HG03565 (cell line): ENCODE measurements around the gene TVP23C.

Experiments used
- ATAC-seq: cut with Tn5 transposase; IDR thresholded peaks from one replicate; pipeline ENCODE4 v1.9.1; 2021; ENCODE audit warnings: mild to moderate bottlenecking, moderate library complexity; ENCODE audit not compliant: unreplicated experiment

The TVP23C gene

DNA sequence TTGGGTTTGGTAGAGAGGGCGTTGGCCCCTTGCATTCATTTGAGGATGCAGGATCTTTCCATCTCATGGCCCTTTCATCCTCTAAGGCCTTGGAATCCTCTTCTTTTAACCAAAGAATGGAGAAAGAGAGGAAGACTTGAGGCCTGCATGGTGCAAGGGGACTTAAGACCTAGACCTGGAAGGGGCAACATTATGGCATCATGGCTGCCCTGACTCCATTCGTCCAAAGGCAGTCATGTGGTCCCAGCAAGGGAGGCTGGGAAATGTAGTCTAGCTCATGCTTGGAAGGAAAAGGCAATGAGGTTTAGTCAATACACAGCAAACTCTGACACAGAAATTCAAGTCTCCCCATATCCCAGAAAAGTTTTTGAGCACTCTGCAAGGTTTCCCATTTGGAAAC lies 65.2 kb downstream of the TVP23C start:
- no peak for ATAC-seq

DNA sequence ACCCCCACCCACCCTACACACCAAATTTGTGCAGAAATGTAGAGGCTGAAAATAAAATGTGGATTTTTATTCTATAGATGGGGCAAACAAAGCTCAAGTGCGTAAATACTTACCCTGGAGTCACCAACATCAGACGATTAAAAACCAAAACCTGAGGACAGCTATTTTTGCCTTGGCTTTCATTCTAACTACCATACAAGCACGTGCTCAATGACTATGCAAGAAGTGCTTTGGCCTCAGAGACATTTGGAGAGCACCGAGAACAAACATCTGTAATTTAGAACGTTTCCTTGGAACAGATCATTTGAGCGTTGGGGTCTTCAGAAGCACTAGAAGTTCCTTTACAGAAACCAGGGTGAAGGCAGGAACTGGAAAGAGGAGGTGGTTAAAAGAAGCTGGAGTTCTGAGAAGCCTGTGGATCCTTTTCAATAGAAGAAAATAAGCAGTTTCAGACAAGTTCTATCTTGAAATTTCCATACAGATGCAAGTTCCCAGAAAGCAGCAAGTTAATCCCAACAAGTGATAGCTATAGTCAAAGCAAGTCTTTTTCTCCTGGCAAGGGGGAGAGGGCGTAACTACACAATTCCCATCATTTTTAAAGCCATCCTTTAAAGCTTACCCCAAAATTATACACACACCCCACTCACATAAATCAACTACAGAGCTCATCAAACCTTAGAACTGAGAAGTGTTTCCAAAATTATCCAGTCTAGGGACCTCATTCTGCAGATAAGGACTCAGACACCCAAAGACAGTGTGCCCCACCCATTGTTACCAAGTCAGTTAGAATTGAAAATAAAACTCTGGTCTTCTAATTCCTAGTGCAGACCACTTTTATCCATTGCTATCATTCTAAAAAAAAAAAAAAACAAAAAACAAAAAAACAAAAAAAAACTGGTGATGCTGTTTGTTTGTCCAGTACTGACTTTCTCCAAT lies 66.3 kb downstream of the TVP23C start:
- ATAC-seq: no peak

DNA sequence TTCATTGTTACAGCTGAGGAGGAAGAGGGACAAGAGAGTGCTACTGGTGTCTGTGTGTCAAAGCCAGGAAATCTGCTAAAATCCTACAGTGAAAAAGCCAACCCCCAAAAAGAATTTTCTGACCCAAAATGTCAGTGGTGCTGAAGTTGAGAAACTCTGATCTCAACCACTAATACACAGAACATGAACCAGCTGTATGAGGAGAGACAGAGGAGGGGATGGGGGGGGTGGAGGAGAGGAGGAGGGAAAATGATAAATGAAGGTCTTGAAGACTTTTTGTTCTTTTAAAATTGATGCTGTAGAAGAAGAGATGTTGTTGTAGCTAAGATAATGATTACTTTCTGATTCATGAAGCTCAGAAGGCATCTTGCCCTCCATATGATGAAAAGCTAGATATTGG lies 68.5 kb downstream of the TVP23C start:
- ATAC-seq: no peak

DNA sequence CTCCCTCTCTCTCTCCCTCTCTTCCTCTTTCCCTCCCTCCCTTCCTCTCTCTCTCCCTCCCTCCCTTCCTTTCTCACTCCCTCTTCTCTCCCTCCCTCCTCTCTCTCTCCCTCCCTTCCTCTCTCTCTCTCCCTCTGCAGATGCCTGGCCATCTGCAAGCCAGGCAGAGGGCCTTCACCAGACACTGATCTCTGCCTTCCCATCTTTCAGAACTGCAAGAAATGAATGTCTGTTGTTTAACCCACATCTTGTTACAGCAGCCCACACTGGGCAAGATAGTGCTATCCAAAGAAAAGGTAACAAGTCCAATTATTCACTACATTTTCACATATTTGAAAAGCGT lies 69.6 kb downstream of the TVP23C start:
- no peak for ATAC-seq

DNA sequence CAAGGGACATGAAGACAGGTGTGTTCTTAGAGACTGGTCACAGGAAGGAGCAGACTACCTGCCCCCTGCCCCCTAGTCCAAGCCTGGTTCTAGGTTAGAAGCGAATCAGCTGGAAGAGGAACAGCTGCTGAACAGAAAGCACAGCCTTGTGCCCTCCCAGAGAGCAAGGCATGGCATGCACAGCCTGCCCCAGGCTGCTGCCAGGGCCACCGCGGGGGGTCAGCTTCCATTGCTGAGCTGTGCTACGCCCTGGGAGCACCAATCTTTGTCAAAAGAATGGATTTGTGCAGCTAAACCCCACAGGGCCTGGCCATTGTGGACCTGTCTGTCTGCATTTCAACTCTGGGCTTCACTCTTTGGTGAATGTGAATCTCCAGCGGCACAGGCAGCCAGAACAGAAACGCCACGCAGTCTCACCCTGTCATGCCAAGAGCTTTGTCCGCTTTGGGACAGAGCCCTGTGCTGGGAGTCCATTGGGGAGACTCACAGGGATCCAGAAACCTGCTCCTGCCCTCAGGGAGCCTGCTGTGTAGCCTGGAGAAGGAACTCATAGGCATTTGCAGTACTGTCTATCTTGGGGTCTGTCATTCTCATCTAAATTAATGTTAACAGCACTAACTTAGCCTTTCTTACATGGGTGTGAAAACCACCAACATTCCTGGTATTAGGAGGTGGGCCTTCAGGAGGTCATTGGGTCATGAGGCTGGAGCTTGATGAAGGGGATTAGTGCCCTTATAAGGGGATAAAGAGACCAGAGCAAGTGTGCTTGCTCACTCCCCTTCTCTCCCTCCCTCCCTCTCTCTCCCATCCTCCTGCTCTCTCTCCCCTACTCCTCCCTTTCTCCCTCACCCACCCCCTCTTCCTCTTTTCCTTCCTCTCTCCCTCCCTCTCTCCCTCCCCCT lies 70.2 kb downstream of the TVP23C start:
- no peak for ATAC-seq

DNA sequence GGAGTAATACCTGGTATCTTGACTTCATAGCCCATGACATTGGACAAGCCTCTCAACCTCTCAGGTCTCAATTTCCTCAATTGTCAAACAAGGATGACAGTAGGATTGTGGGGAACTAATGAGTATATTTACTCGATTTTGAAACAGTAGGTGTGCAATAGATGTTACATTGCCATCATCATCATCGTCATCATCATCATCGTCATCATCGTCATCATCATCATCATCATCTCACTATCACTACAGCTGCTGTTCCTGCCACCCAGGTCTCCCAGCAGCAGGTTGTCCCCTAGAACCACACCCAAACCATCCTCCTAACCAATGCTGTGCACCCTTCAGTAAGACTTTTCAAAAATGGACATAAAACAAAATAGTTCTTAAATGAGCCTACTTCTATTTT lies 71.1 kb downstream of the TVP23C start:
- ATAC-seq: no peak

DNA sequence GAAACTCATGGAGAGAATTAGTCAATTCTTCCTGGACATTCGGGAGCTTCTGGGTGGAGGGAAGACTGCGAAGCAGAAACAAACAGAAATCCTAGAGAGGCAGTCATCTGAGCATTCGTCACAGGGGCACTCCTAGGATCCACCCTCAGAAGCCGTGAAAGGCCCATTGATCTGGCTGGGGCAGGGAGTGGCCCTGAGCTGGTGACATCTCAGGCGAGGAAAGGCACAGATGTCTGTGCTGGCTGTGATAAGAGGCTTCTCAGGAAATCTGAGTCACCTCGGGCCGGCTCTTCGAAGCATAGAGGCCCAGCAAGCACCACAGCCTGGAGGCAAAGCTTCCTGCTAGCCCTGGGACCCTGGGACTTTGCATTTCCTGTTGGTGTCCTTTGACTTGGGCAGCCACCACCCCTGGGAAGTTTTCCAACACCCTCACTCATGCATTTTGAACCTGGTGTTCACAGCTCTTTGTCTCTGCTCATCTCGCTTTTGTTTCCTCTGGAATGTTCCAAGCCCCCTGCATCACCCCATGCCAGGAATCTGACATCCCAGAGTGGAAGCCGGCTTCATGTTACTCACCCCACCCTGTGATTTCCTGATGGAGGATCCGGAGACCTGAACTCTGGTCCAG lies 72.5 kb downstream of the TVP23C start:
- ATAC-seq: no peak

DNA sequence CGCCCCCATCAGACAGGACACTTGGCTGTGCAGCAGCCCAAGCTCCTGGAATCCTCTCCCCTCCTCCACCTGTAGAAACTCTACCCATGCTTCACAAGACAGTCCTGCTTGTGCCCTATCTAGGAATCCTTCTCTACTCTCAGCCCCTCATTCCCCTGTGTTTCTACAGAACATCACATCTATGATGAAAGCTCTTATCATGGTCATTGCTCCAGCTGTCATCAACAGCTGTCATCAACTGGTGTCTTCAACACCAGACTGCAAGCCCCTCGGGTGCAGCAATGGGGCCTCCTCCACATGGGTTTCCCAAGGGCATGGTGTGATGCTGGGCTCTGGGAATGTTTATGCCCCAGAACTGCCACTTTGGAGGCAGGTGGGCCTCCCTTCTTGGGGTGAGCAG lies 74.7 kb downstream of the TVP23C start:
- ATAC-seq: no peak

DNA sequence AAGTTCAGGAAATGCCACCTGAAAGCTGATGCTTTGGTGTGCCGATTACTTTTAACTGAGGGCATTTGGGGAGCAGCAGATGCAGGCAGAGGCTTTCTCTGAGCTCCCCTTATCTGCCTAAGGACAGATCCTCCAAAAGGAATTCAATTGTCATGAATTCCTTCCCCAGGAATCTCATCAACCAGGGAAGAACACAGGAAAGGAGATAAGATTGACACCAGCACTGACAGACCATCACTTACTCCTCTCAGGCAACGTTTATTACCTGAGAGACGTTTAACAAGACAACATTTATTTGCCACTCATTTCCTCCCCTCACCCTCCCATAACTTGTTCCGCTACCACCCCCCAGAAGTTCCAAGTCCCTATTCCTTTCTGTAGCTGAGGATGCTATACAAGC lies 78.2 kb downstream of the TVP23C start:
- no peak for ATAC-seq

DNA sequence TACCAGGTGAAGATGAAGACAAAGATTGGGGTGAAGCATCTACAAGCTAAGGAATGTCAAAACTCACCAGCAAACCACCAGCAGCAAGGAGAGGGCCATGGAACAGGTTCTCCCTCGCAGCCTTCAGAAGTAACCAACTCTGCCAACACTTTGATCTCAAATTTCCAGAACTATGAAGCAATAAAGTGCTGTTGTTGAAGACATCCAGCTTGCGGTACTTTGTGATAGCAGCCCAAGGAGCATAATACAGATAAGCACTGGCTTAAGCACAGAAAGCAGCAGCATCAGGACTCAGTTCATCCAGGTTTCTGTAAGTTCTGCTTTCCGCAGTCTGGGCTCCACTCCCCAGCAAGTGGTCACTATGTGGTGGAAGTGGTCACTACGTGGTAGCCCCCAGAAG lies 79.9 kb downstream of the TVP23C start:
- no peak for ATAC-seq

DNA sequence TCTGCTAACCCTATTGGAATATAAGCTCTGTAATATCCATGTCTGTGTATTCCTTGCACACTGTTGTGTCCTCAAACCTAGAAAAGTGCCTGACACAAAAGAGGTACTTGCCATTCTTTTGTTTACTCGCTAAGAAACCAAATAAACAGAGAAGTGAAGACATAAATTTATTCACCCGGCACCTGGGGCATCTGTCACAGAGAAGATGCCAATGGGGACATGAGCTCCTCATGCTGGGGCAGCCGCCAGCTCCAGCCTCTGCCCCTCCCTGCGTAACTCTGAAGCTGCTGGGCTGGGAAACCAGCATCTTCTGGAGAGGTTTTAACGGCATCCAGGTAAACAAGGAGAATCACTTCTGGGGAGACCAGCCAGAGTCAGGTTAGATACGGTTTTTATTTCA lies 80.8 kb downstream of the TVP23C start:
- no peak for ATAC-seq

DNA sequence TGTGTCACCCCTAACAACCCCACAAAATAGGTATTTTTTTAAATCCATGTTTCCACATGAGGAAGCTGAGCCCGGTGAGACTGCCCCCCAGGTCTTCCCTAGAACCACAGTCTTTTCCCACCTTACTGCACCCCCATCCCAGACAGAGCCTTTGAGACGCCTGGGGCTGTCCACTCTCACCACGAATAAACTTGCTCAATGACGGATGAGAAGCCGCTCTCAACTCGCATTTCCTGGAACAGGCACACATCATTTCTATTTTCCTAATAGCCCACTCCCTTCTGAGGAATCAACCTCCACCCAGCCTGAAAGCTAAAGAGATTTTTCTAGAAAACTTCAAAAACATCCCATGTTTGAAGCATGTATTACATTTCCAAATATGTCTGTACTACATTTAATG lies 81.8 kb downstream of the TVP23C start:
- ATAC-seq: no peak

DNA sequence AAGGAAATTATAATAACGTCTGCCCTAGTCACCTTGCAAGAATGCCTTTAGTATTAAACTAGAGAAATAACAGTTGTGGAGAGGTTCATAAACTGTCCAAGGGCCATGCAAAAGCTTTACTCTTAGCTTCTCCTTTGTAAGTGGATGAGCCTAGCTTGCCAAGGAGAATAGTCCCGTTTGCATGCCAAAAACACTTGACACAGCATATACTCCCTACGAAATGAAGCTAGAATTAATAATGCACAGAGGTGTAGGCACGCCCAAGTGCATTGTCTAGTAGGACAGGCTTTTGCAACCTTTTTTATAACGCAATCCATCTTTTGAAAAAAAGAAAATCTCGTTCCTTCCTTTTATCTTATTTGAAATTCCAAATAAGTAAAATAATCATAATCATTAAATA lies 83.1 kb downstream of the TVP23C start:
- ATAC-seq: no peak

DNA sequence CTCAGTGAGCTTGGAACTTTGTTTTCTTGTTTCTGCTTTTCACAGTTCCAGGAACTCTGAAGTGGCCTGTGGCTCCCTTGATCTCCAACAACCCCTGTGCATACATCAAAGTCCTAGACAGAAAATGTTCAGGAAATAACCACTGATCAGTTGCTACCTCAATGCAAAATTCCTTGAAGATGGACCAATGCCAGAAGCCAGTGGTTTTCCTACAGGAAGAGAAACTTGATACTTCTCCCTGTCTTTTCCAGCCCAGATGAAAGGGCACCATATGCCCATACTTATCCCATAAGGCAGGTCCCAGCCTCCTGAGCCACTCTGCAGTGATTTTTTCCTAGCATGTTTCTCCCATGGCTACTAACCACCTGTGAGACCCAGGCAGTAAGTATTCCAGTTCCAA lies 83.6 kb downstream of the TVP23C start:
- ATAC-seq: no peak

DNA sequence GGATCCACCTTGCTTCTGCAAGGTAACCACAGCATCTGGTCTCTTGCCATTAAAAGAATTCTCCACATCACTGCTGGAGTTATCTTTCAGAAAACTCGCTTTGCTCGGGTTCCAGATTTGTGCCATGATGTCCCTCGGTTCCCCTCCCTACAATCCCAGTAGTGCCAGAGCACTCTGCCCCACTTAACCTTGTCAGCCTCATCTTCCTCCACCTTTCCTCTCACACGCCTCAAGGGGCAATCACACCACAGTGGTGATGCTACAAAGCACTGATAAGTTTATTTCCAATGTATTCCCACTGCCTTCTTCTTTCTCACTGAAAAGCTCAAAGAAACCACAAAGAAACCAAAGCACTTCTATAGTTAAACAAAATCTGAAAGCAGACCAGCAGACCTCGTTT lies 84.4 kb downstream of the TVP23C start:
- no peak for ATAC-seq

DNA sequence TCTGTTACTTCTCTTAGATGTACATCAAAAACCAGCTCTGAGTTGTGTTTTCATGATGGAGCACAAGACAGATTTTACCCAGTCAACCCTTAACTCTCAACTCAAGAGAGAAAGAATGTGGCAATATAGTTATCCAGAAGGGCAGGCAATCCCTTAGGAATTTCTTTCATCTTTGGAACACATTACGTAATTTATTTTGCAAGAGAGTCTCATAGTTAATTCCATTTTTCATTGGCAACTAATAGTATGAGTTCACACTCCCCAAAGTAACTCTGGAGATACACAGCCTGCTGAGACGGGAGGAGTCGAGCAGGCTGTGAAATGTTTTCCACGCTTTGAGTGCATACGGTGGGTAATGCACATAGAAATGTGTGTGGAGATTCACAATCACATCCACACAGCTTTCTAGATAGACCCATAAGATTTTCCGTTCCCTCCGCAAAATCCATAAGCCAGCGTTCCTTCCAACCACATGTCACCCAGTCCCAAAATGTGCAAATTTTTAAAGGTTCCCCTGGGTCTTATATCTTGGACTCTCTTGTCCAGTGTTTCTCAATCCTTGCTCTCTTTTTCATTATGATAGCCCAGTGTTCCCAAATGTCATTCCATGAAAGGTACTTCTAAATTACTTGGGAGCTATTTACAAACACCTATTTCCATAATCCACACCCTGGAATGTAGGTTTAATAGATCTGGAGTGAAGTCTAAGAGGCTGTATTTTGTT lies 87.5 kb downstream of the TVP23C start:
- ATAC-seq: no peak

DNA sequence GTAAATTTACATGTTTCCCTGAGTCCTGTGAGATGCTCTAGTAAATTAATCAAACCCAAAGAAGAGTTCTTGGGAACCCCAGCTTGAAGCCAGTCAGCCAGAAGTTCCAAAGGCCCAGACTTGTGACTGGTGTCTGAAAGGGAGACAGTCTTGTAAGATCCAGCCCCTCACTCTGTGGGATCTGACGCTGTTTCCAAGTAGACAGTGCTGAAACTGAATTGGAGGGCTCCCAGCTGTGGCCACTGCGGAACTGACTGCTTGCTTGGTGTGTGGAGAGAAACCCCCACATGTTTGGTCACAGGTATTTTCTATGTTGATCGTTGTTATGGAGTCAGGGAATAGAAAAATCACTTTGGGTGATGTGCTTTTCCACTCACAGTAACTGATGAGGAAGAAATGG lies 90.4 kb downstream of the TVP23C start:
- no peak for ATAC-seq

DNA sequence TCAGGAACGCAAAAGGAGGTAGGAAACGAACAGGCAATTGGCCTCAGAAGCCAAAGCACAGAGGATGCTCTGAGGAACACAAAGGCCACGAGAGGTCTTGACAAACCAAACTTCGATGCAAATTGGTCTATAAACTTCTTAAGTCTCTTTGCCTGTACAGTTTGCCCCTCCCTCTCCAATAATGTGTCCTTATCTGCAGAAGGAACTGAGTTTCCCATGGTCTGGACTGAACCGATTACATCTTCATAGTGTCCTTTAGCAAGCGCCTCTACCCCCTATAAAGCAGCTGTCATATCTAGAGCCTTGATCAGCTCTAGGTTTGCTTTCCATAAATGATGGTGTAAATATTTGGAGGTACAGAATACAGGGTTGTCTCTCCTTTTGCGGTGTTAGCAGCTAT lies 92.7 kb downstream of the TVP23C start:
- ATAC-seq: no peak

DNA sequence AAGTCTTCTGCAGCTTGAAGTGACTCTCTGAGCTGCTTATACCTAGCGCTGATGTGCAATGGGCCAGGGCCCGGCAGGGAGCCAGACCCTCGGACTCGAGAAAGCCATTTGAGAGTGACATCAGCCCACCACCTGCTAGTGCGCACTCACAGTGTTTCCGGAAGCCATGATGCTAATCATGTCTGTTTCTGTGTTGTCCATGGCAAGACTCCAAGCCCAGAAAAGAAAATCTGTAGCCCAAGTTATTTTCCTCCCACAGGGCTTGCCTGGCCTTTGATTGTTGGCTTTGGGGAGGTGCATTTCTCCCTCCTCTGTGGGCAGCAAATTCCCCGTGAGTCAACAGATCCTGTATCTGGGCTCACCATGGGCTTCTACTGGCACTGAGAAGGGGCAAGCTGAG lies 94.0 kb downstream of the TVP23C start:
- no peak for ATAC-seq

DNA sequence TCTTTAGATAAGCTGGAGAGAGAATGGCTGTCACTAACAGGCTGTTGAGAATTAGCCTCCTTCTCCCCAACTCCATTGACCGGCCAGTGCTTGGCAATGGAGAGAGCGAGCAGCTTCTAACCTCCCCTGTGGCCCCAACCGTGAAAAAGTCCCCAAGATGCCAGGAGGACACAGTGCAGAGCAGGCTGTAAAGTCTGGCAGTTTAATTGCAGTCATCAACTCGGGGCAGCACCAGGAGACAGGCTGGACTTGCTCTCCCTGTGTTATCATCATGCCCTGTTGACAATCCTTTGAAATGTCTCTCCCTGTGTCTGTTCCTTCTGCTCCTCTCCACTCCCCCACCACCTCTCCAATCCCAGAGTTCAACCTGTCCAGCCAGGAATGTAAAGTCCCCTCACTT lies 95.2 kb downstream of the TVP23C start:
- ATAC-seq: no peak

DNA sequence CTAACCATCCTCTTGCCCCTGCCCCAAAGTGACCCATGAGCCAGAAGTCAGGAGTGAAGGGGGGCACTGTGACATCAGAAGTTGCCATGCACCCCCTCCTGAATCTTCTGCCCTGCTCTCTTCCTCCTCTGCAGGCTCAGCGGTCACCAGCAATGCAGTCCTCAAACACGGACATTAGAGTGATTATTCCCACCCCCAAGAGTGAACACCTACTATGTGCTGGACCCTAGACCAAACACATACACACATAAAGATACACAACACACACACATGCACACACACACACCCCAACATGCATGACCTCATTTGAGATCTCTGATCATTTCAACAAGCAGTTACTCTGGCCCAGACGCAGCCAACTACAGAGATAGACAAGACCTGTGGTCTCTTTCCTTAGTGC lies 95.7 kb downstream of the TVP23C start, which contains the start of gene CDRT4:
Gene CDRT4 (minus strand): TSS at position 30 of the 400 bp plus-strand sequence. CDS start 27,383 bp downstream, outside the sequence.
- ATAC-seq: no peak
